Mesendoderm (in vitro differentiated cells): ENCODE measurements around the gene TRAK1.

Experiments used
- DNase-seq: peaks from one replicate; pipeline ENCODE4 v3.0.0; 2013
- H2AK5ac ChIP-seq: 2 replicates; pipeline ENCODE4 v1.6.1; 2013; ENCODE audit warnings: low read length, inconsistent platforms
- H2BK120ac ChIP-seq: 2 replicates; pipeline ENCODE4 v1.6.1; 2013; ENCODE audit warnings: low read depth, mild to moderate bottlenecking, low read length, moderate library complexity, mixed read lengths
- H2BK15ac ChIP-seq: replicated peaks from 2 replicates; pipeline ENCODE4 v1.6.1; 2013; ENCODE audit warnings: low read depth, mild to moderate bottlenecking, moderate library complexity
- H2BK5ac ChIP-seq: 2 replicates; pipeline ENCODE4 v1.6.1; 2013; ENCODE audit warnings: low read length, inconsistent platforms
- H3K18ac ChIP-seq: 2 replicates; pipeline ENCODE4 v1.6.1; 2013; ENCODE audit warnings: mild to moderate bottlenecking, low read length, mixed read lengths
- H3K23ac ChIP-seq: one replicate; pipeline ENCODE4 v1.6.1; 2013; ENCODE audit warnings: low read length
- H3K27ac ChIP-seq: 2 replicates; pipeline ENCODE4 v1.5.1; 2013; ENCODE audit warnings: low read depth, mild to moderate bottlenecking, inconsistent platforms, low read length, moderate library complexity
- H3K27me3 ChIP-seq: 2 replicates; pipeline ENCODE4 v1.6.1; 2013; ENCODE audit warnings: low read length, control low read depth, mild to moderate bottlenecking, inconsistent platforms; ENCODE audit not compliant: insufficient read depth, poor library complexity
- H3K36me3 ChIP-seq: 2 replicates; pipeline ENCODE4 v1.6.1; 2013; ENCODE audit warnings: low read length, inconsistent platforms; ENCODE audit not compliant: control insufficient read depth, insufficient read depth
- H3K4ac ChIP-seq: one replicate; pipeline ENCODE4 v1.6.1; 2013; ENCODE audit warnings: low read depth, mild to moderate bottlenecking, low read length, moderate library complexity
- H3K4me1 ChIP-seq: 2 replicates; pipeline ENCODE4 v1.6.1; 2013; ENCODE audit warnings: low read depth, low read length, inconsistent platforms; ENCODE audit not compliant: control insufficient read depth
- H3K4me2 ChIP-seq: 2 replicates; pipeline ENCODE4 v1.6.1; 2013; ENCODE audit warnings: low read length
- H3K4me3 ChIP-seq: 2 replicates; pipeline ENCODE4 v1.5.1; 2013; ENCODE audit warnings: mild to moderate bottlenecking, low read length
- H3K56ac ChIP-seq: one replicate; pipeline ENCODE4 v1.6.1; 2013; ENCODE audit warnings: low read length
- H3K79me1 ChIP-seq: 2 replicates; pipeline ENCODE4 v1.6.1; 2013; ENCODE audit warnings: low read length, inconsistent platforms
- H3K79me2 ChIP-seq: 2 replicates; pipeline ENCODE4 v1.6.1; 2013; ENCODE audit warnings: mild to moderate bottlenecking, low read length; ENCODE audit not compliant: control insufficient read depth, insufficient read depth
- H3K9ac ChIP-seq: 2 replicates; pipeline ENCODE4 v1.6.1; 2013; ENCODE audit warnings: low read length, inconsistent platforms
- H4K5ac ChIP-seq: one replicate; pipeline ENCODE4 v1.6.1; 2013; ENCODE audit warnings: low read length
- H4K8ac ChIP-seq: one replicate; pipeline ENCODE4 v1.6.1; 2013; ENCODE audit warnings: low read depth, mild to moderate bottlenecking, control low read depth, low read length, moderate library complexity
- WGBS: extraction: QIAGEN DNeasy Blood & Tissue Kit; methylation state at CpG from one replicate; pipeline ENCODE4 v1.1.7; 2013; ENCODE audit warnings: low lambda C conversion rate, missing lambda C conversion rate; ENCODE audit not compliant: insufficient coverage; ENCODE audit errors: extremely low coverage; 5-methylcytosine and 5-hydroxymethylcytosine counted together

TRAK1 gene

GRCh38 chr3:42070089-42070488, 21.1 kb upstream of the TRAK1 start:
- Histone ChIP-seq H3K4me2 (no peak overlapping the region), H3K9ac (no peak overlapping the region), H3K4me3 (no peak overlapping the region), H4K5ac (no peak overlapping the region), H3K4me1 (peaks cover 11% of the 10 kb centered on the region), H3K56ac (no peak overlapping the region), H3K79me1 (peaks cover 11% of the 10 kb centered on the region), H3K27me3 (no peaks in the 10 kb centered on the region), H3K79me2 (peaks cover 8% of the 10 kb centered on the region), H2BK15ac (no peak overlapping the region), H2AK5ac (no peak overlapping the region), H2BK120ac (no peak overlapping the region), H3K36me3 (no peaks in the 10 kb centered on the region), H4K8ac (no peak overlapping the region), H3K27ac (no peak overlapping the region), H3K23ac (no peak overlapping the region), H2BK5ac (no peak overlapping the region), H3K4ac (no peak overlapping the region), H3K18ac (no peak overlapping the region)
- DNase-seq = no peak
- WGBS = no CpG with 5 or more reads among the region's 2 CpGs

DNA sequence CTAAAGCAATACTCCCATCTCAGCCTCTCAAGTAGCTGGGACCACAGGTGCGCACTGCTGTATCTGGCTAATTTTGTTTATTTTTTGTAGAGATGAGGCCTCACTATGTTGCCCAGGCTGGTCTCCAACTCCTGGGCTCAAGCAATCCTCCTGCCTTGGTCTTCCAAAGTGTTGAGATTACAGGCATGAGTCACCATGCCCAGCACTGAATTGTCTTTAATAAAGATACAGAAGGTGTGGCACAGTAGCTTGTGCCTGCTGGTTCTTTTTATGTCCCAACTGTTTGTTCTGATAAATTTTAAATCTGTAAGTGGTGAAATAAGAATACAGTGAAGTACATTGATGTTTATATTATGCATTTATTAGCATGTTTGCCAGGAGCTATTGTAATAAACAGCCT, 20.6 kb upstream of the TRAK1 start:
- Histone ChIP-seq H3K4me2 (no peak overlapping the region), H3K36me3 (no peaks in the 10 kb centered on the region), H2BK5ac (no peak overlapping the region), H3K4ac (no peak overlapping the region), H3K79me1 (peaks cover 11% of the 10 kb centered on the region), H3K27ac (no peak overlapping the region), H3K9ac (no peak overlapping the region), H3K23ac (no peak overlapping the region), H2BK120ac (no peak overlapping the region), H4K8ac (no peak overlapping the region), H3K56ac (no peak overlapping the region), H3K18ac (peak overlapping the region; percentile 52), H3K4me1 (peaks cover 11% of the 10 kb centered on the region), H3K79me2 (peaks cover 8% of the 10 kb centered on the region), H3K4me3 (no peak overlapping the region), H2BK15ac (no peak overlapping the region), H4K5ac (no peak overlapping the region), H2AK5ac (no peak overlapping the region), H3K27me3 (no peaks in the 10 kb centered on the region)
- DNase-seq = no peak
- WGBS = no CpG with 5 or more reads among the region's 1 CpG

DNA sequence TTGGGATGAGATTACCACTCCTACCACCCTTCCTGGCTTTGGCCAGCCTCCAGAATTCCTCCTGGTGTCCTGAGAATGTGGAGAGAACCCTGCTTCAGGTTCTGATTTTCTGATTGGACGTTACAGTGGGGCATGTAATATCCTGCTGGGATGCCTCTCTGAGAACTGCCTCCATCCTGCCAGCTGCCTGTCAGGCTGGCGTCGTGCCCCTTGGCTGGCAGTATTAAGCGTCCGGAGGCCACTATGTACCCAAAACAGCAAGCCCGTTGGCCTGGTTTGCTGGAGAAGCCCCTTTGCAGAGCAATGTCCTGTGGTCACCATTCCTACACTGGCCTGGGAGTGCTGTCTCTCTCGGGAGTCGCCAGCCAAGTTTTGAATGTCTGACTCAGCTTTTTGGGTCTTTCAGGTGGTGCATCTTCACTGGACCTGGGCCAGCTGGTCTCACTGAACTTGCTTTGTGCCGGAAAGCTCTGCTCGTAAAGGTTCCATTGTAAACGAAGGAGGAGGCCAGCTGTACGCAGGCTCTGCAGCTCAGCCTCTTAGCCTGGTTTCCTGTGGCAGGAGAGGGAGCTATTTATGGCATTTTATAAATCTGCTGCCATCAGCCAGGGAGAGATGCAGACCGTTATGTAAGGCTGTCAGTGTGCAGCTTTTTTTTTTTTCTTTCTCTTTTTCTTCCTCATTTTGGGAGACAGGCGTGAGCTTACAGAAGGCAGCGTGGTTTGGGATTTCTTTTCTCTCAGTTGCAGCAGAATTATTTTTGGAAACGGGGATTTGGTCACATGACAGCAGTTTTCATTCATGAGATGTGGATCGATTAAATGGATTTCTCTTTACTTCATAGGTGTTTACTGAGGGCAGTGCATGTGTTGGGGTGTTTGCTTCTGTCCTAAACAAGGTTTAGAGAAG, 19.0 kb upstream of the TRAK1 start:
- Histone ChIP-seq H3K56ac (peak overlapping the region; percentile 56), H4K5ac (no peak overlapping the region), H3K27ac (peak overlapping the region; percentile 56), H3K27me3 (no peaks in the 10 kb centered on the region), H3K36me3 (no peaks in the 10 kb centered on the region), H2BK120ac (no peak overlapping the region), H3K79me2 (peaks cover 8% of the 10 kb centered on the region), H3K4me2 (no peak overlapping the region), H2BK15ac (no peak overlapping the region), H3K4me1 (peaks cover 8% of the 10 kb centered on the region), H3K4me3 (no peak overlapping the region), H3K4ac (no peak overlapping the region), H4K8ac (no peak overlapping the region), H2BK5ac (no peak overlapping the region), H3K23ac (no peak overlapping the region), H3K79me1 (peaks cover 9% of the 10 kb centered on the region), H3K9ac (no peak overlapping the region), H3K18ac (no peak overlapping the region), H2AK5ac (no peak overlapping the region)
- DNase-seq = peak; percentile 92
- WGBS = no CpG with 5 or more reads among the region's 17 CpGs

- H3K79me2 ChIP-seq = peaks cover 8% of the 10 kb centered on the region
- peaks cover 8% of the 10 kb centered on the region for H3K4me1 ChIP-seq
- no peak overlapping the region for H3K27ac ChIP-seq
- no peak overlapping the region for H3K9ac ChIP-seq
- no peak overlapping the region for H3K23ac ChIP-seq
- no peaks in the 10 kb centered on the region for H3K27me3 ChIP-seq
- H2BK5ac ChIP-seq = no peak overlapping the region
- no peak overlapping the region for H3K56ac ChIP-seq
- DNase-seq = no peak
- H3K4me2 ChIP-seq = no peak overlapping the region
- H2BK15ac ChIP-seq = no peak overlapping the region
- H3K79me1 ChIP-seq = peaks cover 11% of the 10 kb centered on the region
- no peak overlapping the region for H2BK120ac ChIP-seq
- no peak overlapping the region for H4K8ac ChIP-seq
- H3K36me3 ChIP-seq = no peaks in the 10 kb centered on the region
- H4K5ac ChIP-seq = no peak overlapping the region
- no peak overlapping the region for H3K4me3 ChIP-seq
- no peak overlapping the region for H3K18ac ChIP-seq
- H2AK5ac ChIP-seq = no peak overlapping the region
- WGBS = no CpG with 5 or more reads among the region's 7 CpGs
- no peak overlapping the region for H3K4ac ChIP-seq
Measured at GRCh38 chr3:42072831-42073301, 18.3 kb upstream of the TRAK1 start.

DNA sequence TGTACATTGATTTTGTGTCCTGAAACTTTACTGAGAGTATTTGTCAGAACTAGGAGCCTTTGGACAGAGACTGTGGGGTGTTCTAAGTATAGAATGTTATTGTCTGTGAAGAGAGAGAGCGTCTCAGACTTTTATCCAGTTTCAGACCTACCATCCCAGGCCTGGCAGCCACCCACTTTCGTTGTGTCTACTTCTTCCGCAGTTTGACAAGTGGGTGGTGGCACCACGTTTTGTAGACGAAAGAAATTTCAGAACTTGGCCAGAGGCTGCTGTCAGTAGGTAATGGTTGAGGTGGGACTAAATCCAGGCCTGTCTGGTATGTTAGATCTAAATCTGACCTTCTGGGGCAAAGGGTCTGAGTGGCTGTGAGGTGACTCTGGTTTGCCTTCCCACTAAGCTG, 13.4 kb upstream of the TRAK1 start:
- H4K5ac ChIP-seq = no peak overlapping the region
- peaks cover 9% of the 10 kb centered on the region for H3K79me1 ChIP-seq
- H3K36me3 ChIP-seq = no peaks in the 10 kb centered on the region
- no peak overlapping the region for H3K4ac ChIP-seq
- H3K9ac ChIP-seq = no peak overlapping the region
- no peak overlapping the region for H2BK15ac ChIP-seq
- no peak overlapping the region for H3K27ac ChIP-seq
- no peak overlapping the region for H2BK120ac ChIP-seq
- H2AK5ac ChIP-seq = no peak overlapping the region
- H4K8ac ChIP-seq = no peak overlapping the region
- H3K4me3 ChIP-seq = no peak overlapping the region
- DNase-seq = no peak
- H3K4me2 ChIP-seq = no peak overlapping the region
- no peak overlapping the region for H3K56ac ChIP-seq
- H3K18ac ChIP-seq = no peak overlapping the region
- no CpG with 5 or more reads among the region's 5 CpGs for WGBS
- no peak overlapping the region for H3K23ac ChIP-seq
- peaks cover 8% of the 10 kb centered on the region for H3K4me1 ChIP-seq
- peaks cover 6% of the 10 kb centered on the region for H3K79me2 ChIP-seq
- no peaks in the 10 kb centered on the region for H3K27me3 ChIP-seq
- no peak overlapping the region for H2BK5ac ChIP-seq
